Astrocyte (in vitro differentiated cells and primary cell): Measurements from ENCODE around the gene SPHK1.

Experiments
- CTCF ChIP-seq: IDR thresholded peaks from 2 replicates; pipeline ENCODE4 v1.5.1; 2011; ENCODE audit warnings: low read depth, mild to moderate bottlenecking, inconsistent platforms, low read length, moderate library complexity; ENCODE audit not compliant: insufficient read depth
- EZH2 ChIP-seq: IDR thresholded peaks from 2 replicates; pipeline ENCODE4 v1.6.1; 2012; ENCODE audit warnings: mild to moderate bottlenecking, low read length, inconsistent platforms; ENCODE audit not compliant: insufficient read depth

DNA sequence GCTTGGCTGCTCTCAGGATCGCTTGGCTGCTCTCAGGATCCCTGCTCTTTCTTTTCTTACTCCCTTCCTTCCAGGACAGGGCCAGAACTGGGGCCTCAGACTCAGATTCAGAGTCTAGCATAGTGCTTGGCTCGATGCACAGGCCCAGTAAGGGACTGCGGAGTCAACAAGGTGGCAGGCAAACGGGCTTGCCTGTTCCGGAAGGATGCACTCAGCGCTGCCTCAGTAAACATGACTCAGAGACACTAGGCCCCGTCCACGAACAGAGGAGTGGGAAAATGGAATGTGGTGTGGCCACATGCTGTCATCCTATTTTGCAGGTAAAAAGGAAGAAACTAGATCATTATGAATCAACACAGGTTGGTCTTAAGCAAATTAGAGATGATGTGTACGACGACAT, 9.8 kb downstream of the SPHK1 start:
- TF ChIP-seq EZH2 = no peak
- no peak for TF ChIP-seq CTCF
